H1 (cell line): ENCODE measurements around the gene LRRC37B. TPM values are rescaled to one million over a fixed set of nuclear protein-coding genes. Genes with fewer than 3 reads are reported as not detected.

Experiments used
- CTCF ChIA-PET: fragments of 300-600 bp; sonication (Branson Sonifier 250); formaldehyde crosslinking; loops from one replicate; lab custom pipeline; 2021; ENCODE audit not compliant: partially characterized antibody; lab: Charles Lee
- POLR2A ChIA-PET: fragments of 300-600 bp; sonication (Branson Sonifier 250); formaldehyde crosslinking; loops from one replicate; lab custom pipeline; 2021; ENCODE audit warnings: inconsistent platforms; ENCODE audit not compliant: partially characterized antibody; lab: Charles Lee
- DNase-seq, 2 experiments: peaks; one replicate each; pipeline versions ENCODE4 v3.0.0 to v3.0.0-alpha.2; 2010 to 2022; ENCODE audit warnings: low spot score in 2 of 2, low read depth in 1 of 2, mixed read lengths in 1 of 2
- FAIRE-seq: peaks from 2 replicates; lab custom pipeline; 2011; peaks lifted over from hg19 to GRCh38; lab: Jason Lieb, UNC
- H2AFZ ChIP-seq: 2 replicates; pipeline ENCODE4 v1.8.1; 2012; ENCODE audit warnings: low read length, inconsistent platforms
- H2AK5ac ChIP-seq: 2 replicates; pipeline ENCODE4 v1.6.1; 2013; ENCODE audit warnings: low read depth, low read length
- H2BK120ac ChIP-seq: replicated peaks from 2 replicates; pipeline ENCODE3; 2013; ENCODE audit warnings: low read depth, low read length, inconsistent platforms
- H2BK12ac ChIP-seq: 2 replicates; pipeline ENCODE4 v1.6.1; 2013; ENCODE audit warnings: low read depth, low read length
- H2BK15ac ChIP-seq: 2 replicates; pipeline ENCODE4 v1.6.1; 2013; ENCODE audit warnings: low read length
- H2BK20ac ChIP-seq: 2 replicates; pipeline ENCODE4 v1.6.1; 2013; ENCODE audit warnings: low read length
- H2BK5ac ChIP-seq: 2 replicates; pipeline ENCODE4 v1.6.1; 2013; ENCODE audit warnings: low read depth, low read length
- H3K14ac ChIP-seq: 2 replicates; pipeline ENCODE4 v1.6.1; 2013; ENCODE audit warnings: inconsistent platforms; ENCODE audit not compliant: insufficient read length
- H3K18ac ChIP-seq: 2 replicates; pipeline ENCODE4 v1.6.1; 2013; ENCODE audit warnings: low read length; ENCODE audit errors: extremely low read depth
- H3K23ac ChIP-seq: 2 replicates; pipeline ENCODE4 v1.6.1; 2013; ENCODE audit warnings: inconsistent platforms; ENCODE audit not compliant: insufficient read length
- H3K23me2 ChIP-seq: 2 replicates; pipeline ENCODE4 v1.6.1; 2013; ENCODE audit warnings: low read depth, low read length
- H3K27ac ChIP-seq: 2 replicates; pipeline ENCODE4 v1.6.1; 2011; ENCODE audit warnings: low read depth, low read length, inconsistent platforms
- H3K27me3 ChIP-seq, 4 experiments: replicated peaks in 1 of 4; 1 replicate in 1 of 4; 2 replicates in 3 of 4; pipeline versions ENCODE4 v1.6.1 to v1.8.1; 2011 to 2013; ENCODE audit warnings: low read length in 3 of 4, mild to moderate bottlenecking in 3 of 4, inconsistent platforms in 2 of 4, mixed read lengths in 2 of 4, moderate library complexity in 1 of 4; ENCODE audit not compliant: control insufficient read depth in 3 of 4, insufficient read depth in 3 of 4; ENCODE audit errors: extremely low read depth in 1 of 4
- H3K36me3 ChIP-seq, 4 experiments: 2 replicates each; pipeline versions ENCODE4 v1.6.1 to v1.8.1; 2011 to 2013; ENCODE audit warnings: mild to moderate bottlenecking in 4 of 4, low read length in 3 of 4, moderate library complexity in 2 of 4, control low read depth in 1 of 4, inconsistent platforms in 1 of 4; ENCODE audit not compliant: insufficient read depth in 4 of 4, control insufficient read depth in 2 of 4
- H3K4ac ChIP-seq: replicated peaks from 2 replicates; pipeline ENCODE3; 2013; ENCODE audit warnings: low read length, low read depth, mixed read lengths, inconsistent platforms; ENCODE audit not compliant: insufficient read length
- H3K4me1 ChIP-seq, 4 experiments: replicated peaks in 1 of 4; 1 replicate in 1 of 4; 2 replicates in 3 of 4; pipeline versions ENCODE4 v1.6.1 to v1.8.1; 2011 to 2013; ENCODE audit warnings: low read length in 3 of 4, inconsistent platforms in 2 of 4, mixed read lengths in 1 of 4; ENCODE audit not compliant: insufficient read depth in 4 of 4, control insufficient read depth in 3 of 4
- H3K4me2 ChIP-seq, 2 experiments: 2 replicates each; pipeline versions ENCODE4 v1.6.1 to v1.8.1; 2011 to 2013; ENCODE audit warnings: low read depth in 2 of 2, low read length in 2 of 2, control low read depth in 1 of 2, inconsistent platforms in 1 of 2, mild to moderate bottlenecking in 1 of 2; ENCODE audit not compliant: insufficient read depth in 1 of 2
- H3K4me3 ChIP-seq, 4 experiments: fragments of 200-600, 300-600 bp in 1 of 4; sonication (generic), shearing (Covaris generic), sonication (Bioruptor Twin) in 1 of 4; 2 replicates each; pipeline versions ENCODE4 v1.5.1 to v1.8.1; 2011 to 2016; ENCODE audit warnings: low read length in 4 of 4, low read depth in 3 of 4, control low read depth in 2 of 4, inconsistent platforms in 2 of 4, mild to moderate bottlenecking in 2 of 4, mixed read lengths in 1 of 4, moderate library complexity in 1 of 4; ENCODE audit not compliant: insufficient read depth in 2 of 4; ENCODE audit errors: extremely low read depth in 1 of 4
- H3K56ac ChIP-seq: replicated peaks from 2 replicates; pipeline ENCODE3; 2013; ENCODE audit warnings: low read depth, mild to moderate bottlenecking, mixed read lengths, low read length, inconsistent platforms; ENCODE audit not compliant: insufficient read length
- H3K79me1 ChIP-seq: 2 replicates; pipeline ENCODE4 v1.6.1; 2013; ENCODE audit warnings: low read depth, low read length, control low read depth
- H3K79me2 ChIP-seq, 2 experiments: 2 replicates each; pipeline versions ENCODE4 v1.6.1 to v1.8.1; 2012 to 2013; ENCODE audit warnings: low read length in 2 of 2, mild to moderate bottlenecking in 2 of 2, inconsistent platforms in 1 of 2; ENCODE audit not compliant: insufficient read depth in 2 of 2, control insufficient read depth in 1 of 2
- H3K9ac ChIP-seq, 4 experiments: replicated peaks in 1 of 4; 1 replicate in 1 of 4; 2 replicates in 3 of 4; pipeline versions ENCODE4 v1.6.1 to v1.8.1; 2011 to 2013; ENCODE audit warnings: low read depth in 3 of 4, low read length in 3 of 4, control low read depth in 2 of 4, mild to moderate bottlenecking in 2 of 4, moderate library complexity in 2 of 4, inconsistent platforms in 1 of 4; ENCODE audit errors: extremely low read depth in 1 of 4
- H3K9me3 ChIP-seq, 2 experiments: 2 replicates each; pipeline versions ENCODE4 v1.6.1 to v1.8.1; 2012 to 2013; ENCODE audit warnings: mild to moderate bottlenecking in 2 of 2, moderate library complexity in 2 of 2, control low read depth in 1 of 2, inconsistent platforms in 1 of 2, low read depth in 1 of 2, low read length in 1 of 2, mixed read lengths in 1 of 2; ENCODE audit not compliant: insufficient read depth in 2 of 2
- H4K20me1 ChIP-seq, 2 experiments: replicated peaks in 1 of 2; 2 replicates each; pipeline versions ENCODE3 to v1.8.1; 2011 to 2013; ENCODE audit warnings: inconsistent platforms in 2 of 2, low read length in 2 of 2, mild to moderate bottlenecking in 1 of 2; ENCODE audit not compliant: insufficient read depth in 2 of 2, control insufficient read depth in 1 of 2
- H4K5ac ChIP-seq: 2 replicates; pipeline ENCODE4 v1.6.1; 2013; ENCODE audit warnings: low read length, low read depth, mixed read lengths, inconsistent platforms; ENCODE audit not compliant: insufficient read length
- H4K8ac ChIP-seq: 2 replicates; pipeline ENCODE4 v1.8.0; 2013; ENCODE audit warnings: mild to moderate bottlenecking, moderate library complexity, low read length, inconsistent platforms; ENCODE audit not compliant: insufficient read depth; ENCODE audit errors: extremely low read depth
- H4K91ac ChIP-seq: replicated peaks from 2 replicates; pipeline ENCODE3; 2013; ENCODE audit warnings: low read length, mixed read lengths, inconsistent platforms; ENCODE audit not compliant: insufficient read length
- ATF2 ChIP-seq: IDR thresholded peaks from 2 replicates; pipeline ENCODE4 v1.6.1; 2012; ENCODE audit warnings: low read length, inconsistent platforms
- BACH1 ChIP-seq: IDR thresholded peaks from 2 replicates; pipeline ENCODE4 v1.6.1; 2012; ENCODE audit warnings: low read length, improper control_type of control experiment
- BCL11A ChIP-seq, 2 experiments: IDR thresholded peaks; one replicate each; pipeline ENCODE4 v1.6.1; 2011; ENCODE audit warnings: low read depth in 2 of 2, low read length in 2 of 2, mild to moderate bottlenecking in 2 of 2
- EGR1 ChIP-seq: IDR thresholded peaks from 2 replicates; pipeline ENCODE4 v1.6.1; 2011; ENCODE audit warnings: low read depth, low read length, borderline replicate concordance
- GABPA ChIP-seq: IDR thresholded peaks from 2 replicates; pipeline ENCODE4 v1.6.1; 2011; ENCODE audit warnings: mild to moderate bottlenecking, low read length, moderate library complexity, borderline replicate concordance; ENCODE audit not compliant: insufficient read depth
- KDM4A ChIP-seq: IDR thresholded peaks from one replicate; pipeline ENCODE4 v1.7.1; 2012; ENCODE audit warnings: low read depth, mild to moderate bottlenecking, moderate library complexity, low read length, inconsistent platforms; ENCODE audit not compliant: severe bottlenecking
- NRF1 ChIP-seq: IDR thresholded peaks from 2 replicates; pipeline ENCODE4 v1.6.1; 2011; ENCODE audit warnings: mild to moderate bottlenecking, low read depth, low read length, improper control_type of control experiment
- POLR2AphosphoS5 ChIP-seq: IDR thresholded peaks from 2 replicates; pipeline ENCODE4 v1.6.1; 2011; ENCODE audit warnings: low read depth, low read length
- SIN3A ChIP-seq, 2 experiments: IDR thresholded peaks in 1 of 2; conservative IDR thresholded peaks in 1 of 2; 2 replicates each; pipeline ENCODE4 v1.6.1; 2011 to 2012; ENCODE audit warnings: low read length in 2 of 2, improper control_type of control experiment in 1 of 2, low read depth in 1 of 2, mild to moderate bottlenecking in 1 of 2
- SP2 ChIP-seq: IDR thresholded peaks from 2 replicates; pipeline ENCODE4 v1.6.1; 2012; ENCODE audit warnings: mild to moderate bottlenecking, low read length, inconsistent platforms
- SRF ChIP-seq: IDR thresholded peaks from 2 replicates; pipeline ENCODE4 v1.6.1; 2011; ENCODE audit warnings: mild to moderate bottlenecking, low read depth, low read length, moderate library complexity
- WGBS, 2 experiments: shearing (Covaris generic) in 1 of 2; methylation state at CpG; one replicate each; pipeline versions ENCODE4 v1.1.6 to v1.1.7; 2013 to 2015; ENCODE audit warnings: low lambda C conversion rate in 2 of 2, mixed read lengths in 2 of 2, inconsistent platforms in 1 of 2, low coverage in 1 of 2, missing lambda C conversion rate in 1 of 2; ENCODE audit not compliant: insufficient replicate concordance in 2 of 2, insufficient coverage in 1 of 2, insufficient read length in 1 of 2; ENCODE audit errors: extremely low coverage in 1 of 2, missing lambda C conversion rate in 1 of 2; 5-methylcytosine and 5-hydroxymethylcytosine counted together
- polyA plus RNA-seq, 7 experiments: library from polyadenylated mRNA; depleted of rRNA in 3 of 7; stranded (reverse) in 5 of 7; unstranded in 2 of 7; fragments of >200 nt in 5 of 7; fragments of 200-250 nt in 2 of 7; gene quantifications; 1 replicate in 5 of 7; 2 replicates in 1 of 7; 4 replicates in 1 of 7; pipeline versions ENCODE4 v1.2.1 to v1.2.3, GENCODE V29; 2011 to 2013; ENCODE audit warnings: missing spikeins in 2 of 7, mixed read lengths in 2 of 7
- total RNA-seq: library from RNA; stranded (reverse); fragmentation: NEBNext Ultra II Directional; extraction: Animal tissue kit (Norgen Biotek cat#: 25700); gene quantifications from 2 replicates; pipeline ENCODE4 v1.2.1, GENCODE V29; 2021

The LRRC37B gene
- total and polyA plus RNA-seq, 2 of the 8 experiments (the other 6 are each of a cell fraction or from before 2014, with no cell fraction given) = 16.0 to 19.0 TPM

GRCh38 chr17:32015245-32016013 is 8.2 kb downstream of the LRRC37B start:
- H3K79me1 ChIP-seq = no peaks in the 10 kb centered on the region; the same call in 1 of the 2 replicates
- H2BK20ac ChIP-seq = no peak overlapping the region
- H3K4ac ChIP-seq = no peak overlapping the region
- H3K36me3 ChIP-seq = peaks cover 0 to 7% (median 2%) of the 10 kb centered on the region in 4 experiments; a peak in 2 of 8 replicates
- no peaks in the 10 kb centered on the region for H3K4me1 ChIP-seq
- ChIA-PET POLR2A (interaction anchor here (1.7 kb wide), 1 partner anchor 9 kb away, joined by 8 read pairs; the partner anchor contains the start of gene LRRC37B), CTCF (no interaction called here)
- H3K27me3 ChIP-seq = no peaks in the 10 kb centered on the region
- H3K9me3 ChIP-seq = no peaks in the 10 kb centered on the region
- H2BK5ac ChIP-seq = no peak overlapping the region
- no peak overlapping the region for H3K18ac ChIP-seq
- no peak overlapping the region for H3K56ac ChIP-seq
- no peak overlapping the region for H3K14ac ChIP-seq
- no peak overlapping the region for H3K4me2 ChIP-seq
- H4K20me1 ChIP-seq = peaks cover 2 to 3% of the 10 kb centered on the region in 2 experiments
- H3K4me3 ChIP-seq = no peak overlapping the region
- no peak for DNase-seq
- H4K8ac ChIP-seq = no peak overlapping the region
- H3K23ac ChIP-seq = no peak overlapping the region
- no peak overlapping the region for H4K5ac ChIP-seq
- H3K79me2 ChIP-seq = peaks cover 0 to 64% of the 10 kb centered on the region in 2 experiments; a peak in 2 of 4 replicates
- H4K91ac ChIP-seq = no peak overlapping the region
- no peak overlapping the region for H2AK5ac ChIP-seq
- H2BK15ac ChIP-seq = no peak overlapping the region
- 95% methylated on average over 9 of the region's 9 CpGs; no CpG with 5 or more reads in 1 of the 2 experiments for WGBS, 2 experiments
- no peak for FAIRE-seq
- no peak overlapping the region for H3K9ac ChIP-seq
- no peak overlapping the region for H2BK120ac ChIP-seq
- H2BK12ac ChIP-seq = no peak overlapping the region
- H3K27ac ChIP-seq = no peak overlapping the region
- H3K23me2 ChIP-seq = no peaks in the 10 kb centered on the region; the same call in 1 of the 2 replicates
- no peak overlapping the region for H2AFZ ChIP-seq
- TF ChIP-seq GABPA (no peak), SP2 (no peak), BACH1 (no peak), EGR1 (no peak), POLR2AphosphoS5 (no peak), KDM4A (no peak), SIN3A (conservative IDR thresholded peaks at IDR 0.05 in 1 of 2, IDR thresholded peaks at IDR 0.05 in 1 of 2; ENCODE audit: low read depth in 1 of 2, low read length in 2 of 2) (no peak), SRF (no peak), ATF2 (no peak), NRF1 (no peak), BCL11A (IDR thresholded peaks at IDR 0.05; ENCODE audit: low read depth in 2 of 2, low read length in 2 of 2) (no peak)
